ENCODE measurements around the gene COPG1.
"Not testable (repeated sequence)": the region's sequence is repeated elsewhere in the genome, so short reads cannot be mapped to it uniquely, and the experiment has no call there.

The COPG1 gene

GRCh38 chr3:129249284-129250065, at the start of gene COPG1:
TSS of gene COPG1 (plus strand) at chr3:129249606. CDS start at chr3:129249710, 104 bp downstream.
- peak; percentile 86 for DNase-seq

GRCh38 chr3:129204473-129204872, 44.9 kb upstream of the COPG1 start:
- no peak for DNase-seq

GRCh38 chr3:129205109-129205832, 44.1 kb upstream of the COPG1 start:
- no peak for DNase-seq

GRCh38 chr3:129207479-129207878, 41.9 kb upstream of the COPG1 start:
- DNase-seq: no peak

- DNase-seq: no peak
These were observed 38.1 kb upstream of the COPG1 start for GRCh38 chr3:129211345-129211744.

- no peak for DNase-seq
These were observed 37.6 kb upstream of the COPG1 start for GRCh38 chr3:129211772-129212171.

GRCh38 chr3:129213238-129213637, 36.2 kb upstream of the COPG1 start:
- no peak for DNase-seq

- DNase-seq: no peak
These were observed 30.7 kb upstream of the COPG1 start for GRCh38 chr3:129218742-129219141.

GRCh38 chr3:129224387-129224786, 25.0 kb upstream of the COPG1 start:
- DNase-seq: not testable (repeated sequence)

- no peak for DNase-seq
These were observed 24.4 kb upstream of the COPG1 start for GRCh38 chr3:129224984-129225393.

GRCh38 chr3:129226374-129226773, 23.0 kb upstream of the COPG1 start:
- no peak for DNase-seq

- no peak for DNase-seq
These were observed 20.4 kb upstream of the COPG1 start for GRCh38 chr3:129228891-129229585.

- DNase-seq: no peak
These were observed 18.9 kb upstream of the COPG1 start for GRCh38 chr3:129230311-129231019.

GRCh38 chr3:129231331-129232119, 17.9 kb upstream of the COPG1 start:
- no peak for DNase-seq

GRCh38 chr3:129233538-129233937, 15.9 kb upstream of the COPG1 start:
- DNase-seq: no peak

- DNase-seq: no peak
These were observed 15.0 kb upstream of the COPG1 start for GRCh38 chr3:129234441-129234840.

GRCh38 chr3:129235344-129235917, 14.0 kb upstream of the COPG1 start:
- DNase-seq: no peak

- no peak for DNase-seq
These were observed 10.3 kb upstream of the COPG1 start for GRCh38 chr3:129238945-129239705.

GRCh38 chr3:129239991-129240390, 9.4 kb upstream of the COPG1 start:
- DNase-seq: no peak

GRCh38 chr3:129240436-129240835, 9.0 kb upstream of the COPG1 start:
- DNase-seq: no peak

GRCh38 chr3:129245141-129245540, 4.3 kb upstream of the COPG1 start:
- DNase-seq: no peak

Measured in activated gamma-delta T cell treated with Interleukin-2 at 50 U/mL for 16 hours (primary cell).